ENCODE measurements around the gene MPP3. TPM values are rescaled to one million over a fixed set of nuclear protein-coding genes. Genes with fewer than 3 reads are reported as not detected.
A peak's percentile ranks its signal among the peaks of the same experiment; 100 is the strongest.

The MPP3 gene
- total RNA-seq, 1 donor from 2014 or later: 6.1 TPM

DNA sequence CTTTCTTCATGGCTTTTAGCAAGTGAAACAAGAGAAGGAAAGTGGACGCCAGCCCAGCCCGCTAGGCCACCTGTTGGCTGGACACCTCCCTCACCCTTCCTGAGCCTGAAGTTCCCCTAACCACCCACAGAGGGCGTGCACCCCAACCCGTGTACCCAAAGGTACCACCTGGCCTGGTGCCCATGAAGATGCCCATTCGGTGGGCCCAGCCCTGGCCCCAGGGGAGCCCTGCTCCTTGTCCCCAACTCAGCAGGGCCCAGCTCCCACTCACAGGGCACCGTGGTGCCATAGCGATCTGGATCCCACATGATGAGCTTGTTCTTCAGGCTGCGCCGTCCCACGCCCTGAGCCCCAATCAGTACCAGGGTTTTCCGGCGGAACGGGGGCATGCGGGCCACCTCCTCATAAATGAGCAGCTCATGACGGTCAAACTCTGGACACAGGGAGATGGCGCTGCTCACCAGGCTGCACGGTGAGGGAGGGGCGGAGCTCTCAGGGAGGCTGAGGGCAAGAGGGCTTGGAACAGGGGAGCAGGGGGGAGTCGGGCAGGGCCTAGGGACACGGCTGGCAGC is 47.6 kb upstream of the MPP3 start:
- Mint-ChIP-seq H3K4me3 (no peak overlapping the region), H3K9me3 (no peaks in the 10 kb centered on the region), H3K27ac (no peak overlapping the region), H3K27me3 (ENCODE audit: insufficient read depth, low read depth) (peaks cover 2% of the 10 kb centered on the region), H3K4me1 (peaks cover 10% of the 10 kb centered on the region), H3K36me3 (peaks cover 4% of the 10 kb centered on the region)
- Histone ChIP-seq H3K79me2 (ENCODE audit: low read depth) (no peaks in the 10 kb centered on the region), H3K27me3 (no peaks in the 10 kb centered on the region), H3K4me3 (no peak overlapping the region), H3K4me1 (peaks cover 3% of the 10 kb centered on the region), H3F3A (ENCODE audit: low read depth) (no peaks in the 10 kb centered on the region), H3K9me3 (ENCODE audit: low read depth) (no peaks in the 10 kb centered on the region), H3K9ac (no peak overlapping the region), H3K27ac (no peak overlapping the region), H4K20me1 (ENCODE audit: low read depth) (peaks cover 8% of the 10 kb centered on the region), H3K4me2 (no peak overlapping the region), H2AFZ (replicated peaks) (no peak overlapping the region), H3K36me3 (no peaks in the 10 kb centered on the region)
- DNase-seq (ENCODE audit: low spot score): peak; percentile 74
- TF ChIP-seq, protein P1, sequence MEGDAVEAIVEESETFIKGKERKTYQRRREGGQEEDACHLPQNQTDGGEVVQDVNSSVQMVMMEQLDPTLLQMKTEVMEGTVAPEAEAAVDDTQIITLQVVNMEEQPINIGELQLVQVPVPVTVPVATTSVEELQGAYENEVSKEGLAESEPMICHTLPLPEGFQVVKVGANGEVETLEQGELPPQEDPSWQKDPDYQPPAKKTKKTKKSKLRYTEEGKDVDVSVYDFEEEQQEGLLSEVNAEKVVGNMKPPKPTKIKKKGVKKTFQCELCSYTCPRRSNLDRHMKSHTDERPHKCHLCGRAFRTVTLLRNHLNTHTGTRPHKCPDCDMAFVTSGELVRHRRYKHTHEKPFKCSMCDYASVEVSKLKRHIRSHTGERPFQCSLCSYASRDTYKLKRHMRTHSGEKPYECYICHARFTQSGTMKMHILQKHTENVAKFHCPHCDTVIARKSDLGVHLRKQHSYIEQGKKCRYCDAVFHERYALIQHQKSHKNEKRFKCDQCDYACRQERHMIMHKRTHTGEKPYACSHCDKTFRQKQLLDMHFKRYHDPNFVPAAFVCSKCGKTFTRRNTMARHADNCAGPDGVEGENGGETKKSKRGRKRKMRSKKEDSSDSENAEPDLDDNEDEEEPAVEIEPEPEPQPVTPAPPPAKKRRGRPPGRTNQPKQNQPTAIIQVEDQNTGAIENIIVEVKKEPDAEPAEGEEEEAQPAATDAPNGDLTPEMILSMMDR (IDR thresholded peaks at IDR 0.05): peak; percentile 79
- no peak for TF ChIP-seq EZH2phosphoT487 (IDR thresholded peaks at IDR 0.05)
- no peak for TF ChIP-seq EZH2 (IDR thresholded peaks at IDR 0.05)

DNA sequence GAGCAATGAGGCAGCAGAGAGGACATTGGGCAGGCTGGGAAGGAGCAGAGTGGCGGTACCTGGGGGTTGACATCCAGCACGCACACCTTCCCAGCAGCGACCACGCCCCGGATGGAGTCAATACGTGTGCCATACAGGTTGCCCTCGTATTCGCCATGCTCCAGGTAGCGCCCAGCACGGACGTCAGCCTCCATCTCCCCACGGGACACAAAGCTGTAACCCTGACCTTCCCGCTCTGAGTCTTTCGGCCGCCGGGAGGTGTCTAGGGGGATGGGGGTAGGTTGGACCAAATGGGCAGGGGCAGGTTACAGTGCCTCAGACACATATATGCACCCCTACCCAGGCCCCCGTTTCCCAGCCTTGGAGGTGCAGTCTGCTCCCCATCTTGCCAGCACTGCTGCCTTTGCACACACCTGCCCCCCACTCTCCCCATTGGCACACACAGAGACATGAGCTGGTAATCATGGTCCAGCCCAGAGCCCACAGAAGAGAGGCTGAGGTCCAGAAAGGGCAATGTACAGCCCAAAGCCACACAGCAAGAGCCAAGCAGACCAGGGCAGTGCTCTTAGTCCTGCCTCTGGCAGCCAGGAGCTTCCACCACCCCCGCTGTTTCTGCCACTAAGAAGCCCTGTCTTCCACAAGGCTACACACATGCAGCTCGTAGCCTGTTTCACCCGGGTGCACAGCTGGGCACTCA is 46.9 kb upstream of the MPP3 start:
- Histone ChIP-seq H3K4me3 (no peak overlapping the region), H3K27ac (no peak overlapping the region), H3K27me3 (no peaks in the 10 kb centered on the region), H3K79me2 (ENCODE audit: low read depth) (no peaks in the 10 kb centered on the region), H3K9me3 (ENCODE audit: low read depth) (no peaks in the 10 kb centered on the region), H4K20me1 (ENCODE audit: low read depth) (peaks cover 8% of the 10 kb centered on the region), H3K4me1 (peaks cover 3% of the 10 kb centered on the region), H3F3A (ENCODE audit: low read depth) (no peaks in the 10 kb centered on the region), H3K36me3 (no peaks in the 10 kb centered on the region), H2AFZ (replicated peaks) (no peak overlapping the region), H3K4me2 (no peak overlapping the region), H3K9ac (no peak overlapping the region)
- H3K27ac Mint-ChIP-seq: no peak overlapping the region
- no peak for DNase-seq (ENCODE audit: low spot score)
- no peaks in the 10 kb centered on the region for H3K9me3 Mint-ChIP-seq
- H3K4me1 Mint-ChIP-seq: peaks cover 10% of the 10 kb centered on the region
- peaks cover 4% of the 10 kb centered on the region for H3K36me3 Mint-ChIP-seq
- H3K27me3 Mint-ChIP-seq (ENCODE audit: insufficient read depth, low read depth): peaks cover 2% of the 10 kb centered on the region
- TF ChIP-seq, protein P1 (IDR thresholded peaks at IDR 0.05): no peak
- TF ChIP-seq EZH2 (IDR thresholded peaks at IDR 0.05): no peak
- no peak for TF ChIP-seq EZH2phosphoT487 (IDR thresholded peaks at IDR 0.05)
- H3K4me3 Mint-ChIP-seq: no peak overlapping the region

DNA sequence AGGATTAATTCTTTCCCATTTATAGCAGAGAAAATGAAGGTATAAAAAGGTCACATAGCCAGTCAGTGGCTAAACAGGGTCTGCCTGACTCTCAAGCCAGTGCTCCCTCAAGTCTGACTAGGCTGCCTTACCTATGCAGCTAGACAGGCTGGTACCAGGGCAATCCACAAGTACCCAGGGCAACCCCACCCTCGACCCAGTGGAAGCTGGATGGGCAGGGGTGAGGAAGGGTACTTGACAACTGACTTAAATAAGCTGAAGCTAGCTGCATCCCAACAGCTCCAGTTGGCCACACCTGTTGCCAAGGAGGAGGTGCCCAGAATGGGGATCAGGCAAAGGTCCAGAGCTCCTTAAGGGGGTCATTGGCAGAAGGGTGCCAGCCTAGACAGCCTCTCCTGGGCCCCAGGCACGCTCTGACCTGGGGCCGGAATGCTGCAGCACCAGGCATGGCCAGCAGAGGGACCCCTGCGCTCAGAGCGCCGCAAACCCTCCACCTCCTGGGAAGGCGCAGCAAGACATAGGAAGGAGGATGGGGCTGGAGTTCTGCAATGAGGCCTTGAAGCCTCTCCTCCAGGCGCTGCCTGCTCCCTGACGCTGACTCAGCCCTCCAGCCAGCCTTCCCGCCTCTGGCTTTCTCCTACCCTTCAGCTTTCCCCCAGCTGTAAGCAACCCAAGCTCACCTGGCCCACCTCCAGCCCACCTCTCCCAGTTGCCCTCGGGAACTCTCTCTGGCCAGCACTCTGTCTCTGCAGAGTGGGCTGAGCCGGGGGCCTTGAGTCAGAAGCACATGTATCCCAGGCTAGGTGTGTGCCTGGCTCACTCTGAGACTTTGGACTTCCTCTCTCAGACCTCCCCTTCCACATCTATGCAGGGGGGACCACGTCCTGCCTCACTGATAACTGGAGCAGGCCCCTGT is 45.6 kb upstream of the MPP3 start:
- no peak overlapping the region for H3K4me3 ChIP-seq
- Mint-ChIP-seq H3K4me3 (no peak overlapping the region), H3K27ac (no peak overlapping the region), H3K9me3 (no peaks in the 10 kb centered on the region), H3K27me3 (ENCODE audit: insufficient read depth, low read depth) (peaks cover 2% of the 10 kb centered on the region), H3K4me1 (peaks cover 10% of the 10 kb centered on the region), H3K36me3 (peaks cover 4% of the 10 kb centered on the region)
- H3K4me2 ChIP-seq: no peak overlapping the region
- peaks cover 8% of the 10 kb centered on the region for H4K20me1 ChIP-seq (ENCODE audit: low read depth)
- no peak overlapping the region for H3K27ac ChIP-seq
- no peaks in the 10 kb centered on the region for H3K9me3 ChIP-seq (ENCODE audit: low read depth)
- no peaks in the 10 kb centered on the region for H3K36me3 ChIP-seq
- peak; percentile 86 for DNase-seq (ENCODE audit: low spot score)
- no peaks in the 10 kb centered on the region for H3K79me2 ChIP-seq (ENCODE audit: low read depth)
- no peaks in the 10 kb centered on the region for H3K27me3 ChIP-seq
- no peak overlapping the region for H3K9ac ChIP-seq
- H3F3A ChIP-seq (ENCODE audit: low read depth): no peaks in the 10 kb centered on the region
- TF ChIP-seq, protein P1 (IDR thresholded peaks at IDR 0.05): peak; percentile 87
- no peak for TF ChIP-seq EZH2phosphoT487 (IDR thresholded peaks at IDR 0.05)
- H3K4me1 ChIP-seq: peaks cover 3% of the 10 kb centered on the region
- H2AFZ ChIP-seq (replicated peaks): no peak overlapping the region

Data from neural progenitor cell (in vitro differentiated cells).